HUDEP-2 (cell line): Measurements from ENCODE around the gene PDE7B.
"Not testable (repeated sequence)": the region's sequence is repeated elsewhere in the genome, so short reads cannot be mapped to it uniquely, and the experiment has no call there.

Experiments
- DNase-seq, 76 experiments: peaks; one replicate each; lab custom pipeline; 2025; ENCODE audit not compliant: unreplicated experiment in 76 of 76; lab: John Stamatoyannopoulos, UW

PDE7B gene

GRCh38 chr6:136137739-136138402 is 286.4 kb downstream of the PDE7B start:
- DNase-seq = no peak

- DNase-seq = not testable (repeated sequence)
These were observed 287.6 kb downstream of the PDE7B start for GRCh38 chr6:136139111-136139510.

GRCh38 chr6:136144251-136145023 is 292.9 kb downstream of the PDE7B start:
- no peak for DNase-seq

- no peak for DNase-seq
These were observed 294.6 kb downstream of the PDE7B start for GRCh38 chr6:136146130-136146529.

GRCh38 chr6:136147342-136147741 is 295.8 kb downstream of the PDE7B start:
- no peak for DNase-seq

GRCh38 chr6:136148051-136148450 is 296.6 kb downstream of the PDE7B start:
- no peak for DNase-seq

GRCh38 chr6:136148523-136148922 is 297.0 kb downstream of the PDE7B start:
- no peak for DNase-seq

- no peak for DNase-seq
These were observed 297.8 kb downstream of the PDE7B start for GRCh38 chr6:136149311-136149710.

- DNase-seq = no peak
These were observed 299.5 kb downstream of the PDE7B start for GRCh38 chr6:136150961-136151360.

- DNase-seq = no peak
These were observed 302.3 kb downstream of the PDE7B start for GRCh38 chr6:136153707-136154375.

- no peak for DNase-seq
These were observed 303.7 kb downstream of the PDE7B start for GRCh38 chr6:136155191-136155590.

- DNase-seq = no peak
These were observed 306.2 kb downstream of the PDE7B start for GRCh38 chr6:136157743-136158142.

GRCh38 chr6:136158387-136158821 is 306.9 kb downstream of the PDE7B start:
- no peak for DNase-seq

- no peak for DNase-seq
These were observed 307.5 kb downstream of the PDE7B start for GRCh38 chr6:136158971-136159370.

- DNase-seq = no peak
These were observed 308.7 kb downstream of the PDE7B start for GRCh38 chr6:136160250-136160649.

GRCh38 chr6:136161950-136162349 is 310.4 kb downstream of the PDE7B start:
- DNase-seq = no peak

- no peak for DNase-seq
These were observed 311.8 kb downstream of the PDE7B start for GRCh38 chr6:136163260-136163659.

- DNase-seq = no peak
These were observed 315.3 kb downstream of the PDE7B start for GRCh38 chr6:136166815-136167214.

- no peak for DNase-seq
These were observed 318.1 kb downstream of the PDE7B start for GRCh38 chr6:136169394-136170148.

GRCh38 chr6:136171231-136171630 is 319.7 kb downstream of the PDE7B start:
- DNase-seq = no peak
